ENCODE measurements around the gene ENPP1.

ENPP1 gene

DNA sequence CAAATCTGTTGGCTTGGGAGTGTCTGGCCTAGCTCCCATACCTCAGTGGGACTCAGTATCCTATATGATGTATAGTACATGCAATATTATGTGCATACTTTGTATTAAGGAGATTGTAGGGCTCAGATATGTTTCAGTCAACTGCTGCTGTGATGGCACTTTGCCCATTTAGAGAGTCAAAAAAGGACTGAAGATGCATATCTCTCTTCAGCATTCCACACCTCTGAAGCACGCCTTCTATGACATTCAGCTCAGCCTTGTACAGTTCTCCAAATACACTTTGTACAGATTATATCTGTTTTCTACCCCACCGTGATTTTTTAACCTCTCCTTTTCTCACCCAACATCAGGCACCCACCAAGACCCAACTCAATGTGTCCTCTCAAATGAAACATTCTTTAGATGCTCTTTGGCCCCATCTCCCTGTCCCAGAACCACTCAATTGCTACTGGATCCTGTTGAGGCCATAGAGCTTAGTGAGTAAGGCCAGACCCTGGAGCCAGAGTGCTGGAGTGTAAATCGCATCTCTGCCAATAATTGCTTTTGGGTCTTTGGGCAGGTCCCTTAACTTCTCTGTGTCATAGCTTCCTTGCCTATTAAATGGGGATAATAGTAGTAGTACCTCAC, 15.6 kb downstream of the ENPP1 start:
- Histone ChIP-seq H3K9me3 (ENCODE audit: control insufficient read depth, insufficient read depth, low read depth, low read length) (no peaks in the 10 kb centered on the region), H3K36me3 (ENCODE audit: control insufficient read depth in 2 of 2, insufficient read depth in 1 of 2, low read length in 2 of 2) (no peaks in the 10 kb centered on the region), H3K4me1 (ENCODE audit: control insufficient read depth, insufficient read depth, low read length) (peaks cover 11% of the 10 kb centered on the region), H3K4me3 (ENCODE audit: low read depth, low read length) (no peak overlapping the region), H3K27ac (ENCODE audit: extremely low read depth, low read depth, low read length) (no peak overlapping the region)
- POLR2A ChIA-PET: no interaction called here
- TF ChIP-seq, protein P1, sequence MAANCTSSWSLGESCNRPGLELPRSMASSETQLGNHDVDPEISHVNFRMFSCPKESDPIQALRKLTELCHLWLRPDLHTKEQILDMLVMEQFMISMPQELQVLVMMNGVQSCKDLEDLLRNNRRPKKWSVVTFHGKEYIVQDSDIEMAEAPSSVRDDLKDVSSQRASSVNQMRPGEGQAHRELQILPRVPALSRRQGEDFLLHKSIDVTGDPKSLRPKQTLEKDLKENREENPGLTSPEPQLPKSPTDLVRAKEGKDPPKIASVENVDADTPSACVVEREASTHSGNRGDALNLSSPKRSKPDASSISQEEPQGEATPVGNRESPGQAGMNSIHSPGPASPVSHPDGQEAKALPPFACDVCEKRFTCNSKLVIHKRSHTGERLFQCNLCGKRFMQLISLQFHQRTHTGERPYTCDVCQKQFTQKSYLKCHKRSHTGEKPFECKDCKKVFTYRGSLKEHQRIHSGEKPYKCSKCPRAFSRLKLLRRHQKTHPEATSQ (tag by site-specific recombination; IDR thresholded peaks at IDR 0.05): no peak
- TF ChIP-seq ZNF248 (tag by site-specific recombination; IDR thresholded peaks at IDR 0.05) (no peak), ZNF211 (tag by site-specific recombination; IDR thresholded peaks at IDR 0.05; ENCODE audit: low read depth) (no peak), ZNF221 (tag by site-specific recombination; IDR thresholded peaks at IDR 0.05; ENCODE audit: borderline replicate concordance) (no peak), KLF16 (tag by site-specific recombination; IDR thresholded peaks at IDR 0.05) (no peak), ZNF529 (tag by site-specific recombination; IDR thresholded peaks at IDR 0.05; ENCODE audit: insufficient replicate concordance) (no peak), ZEB2 (tag by site-specific recombination; IDR thresholded peaks at IDR 0.05) (no peak)
- CTCF ChIA-PET: interaction anchor here (0.8 kb wide), 1 partner anchor 9 kb away, joined by 3 read pairs; no protein-coding TSS in a partner anchor

DNA sequence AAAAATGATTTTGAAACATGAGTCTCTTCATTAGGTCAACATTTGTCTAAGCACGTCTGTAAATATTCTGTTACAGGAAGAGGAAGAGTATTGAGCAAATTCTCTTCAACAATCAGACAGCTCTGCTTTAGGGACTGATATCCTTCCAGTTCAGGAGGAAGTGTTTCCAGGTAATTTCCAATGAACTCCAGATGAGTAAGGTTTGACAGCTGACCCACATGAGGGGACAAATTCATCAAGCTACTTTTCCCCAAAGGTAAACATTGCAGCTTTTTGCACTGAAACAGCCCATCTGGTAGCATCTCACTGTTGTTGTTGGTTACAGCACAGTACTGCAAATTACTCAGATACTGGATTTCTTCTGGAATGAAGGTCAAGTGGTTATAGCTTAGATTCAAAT, 18.1 kb downstream of the ENPP1 start:
- H3K9me3 ChIP-seq (ENCODE audit: control insufficient read depth, insufficient read depth, low read depth, low read length): no peaks in the 10 kb centered on the region
- H3K4me1 ChIP-seq (ENCODE audit: control insufficient read depth, insufficient read depth, low read length): peaks cover 15% of the 10 kb centered on the region
- POLR2A ChIA-PET: no interaction called here
- no peak overlapping the region for H3K4me3 ChIP-seq (ENCODE audit: low read depth, low read length)
- no peak overlapping the region for H3K27ac ChIP-seq (ENCODE audit: extremely low read depth, low read depth, low read length)
- no peaks in the 10 kb centered on the region for H3K36me3 ChIP-seq (ENCODE audit: control insufficient read depth in 2 of 2, insufficient read depth in 1 of 2, low read length in 2 of 2)
- CTCF ChIA-PET: interaction anchor here (0.7 to 1.1 kb wide), 2 partner anchors 25 to 131 kb away, joined by 3 to 4 read pairs; no protein-coding TSS in a partner anchor
- TF ChIP-seq, protein P2, sequence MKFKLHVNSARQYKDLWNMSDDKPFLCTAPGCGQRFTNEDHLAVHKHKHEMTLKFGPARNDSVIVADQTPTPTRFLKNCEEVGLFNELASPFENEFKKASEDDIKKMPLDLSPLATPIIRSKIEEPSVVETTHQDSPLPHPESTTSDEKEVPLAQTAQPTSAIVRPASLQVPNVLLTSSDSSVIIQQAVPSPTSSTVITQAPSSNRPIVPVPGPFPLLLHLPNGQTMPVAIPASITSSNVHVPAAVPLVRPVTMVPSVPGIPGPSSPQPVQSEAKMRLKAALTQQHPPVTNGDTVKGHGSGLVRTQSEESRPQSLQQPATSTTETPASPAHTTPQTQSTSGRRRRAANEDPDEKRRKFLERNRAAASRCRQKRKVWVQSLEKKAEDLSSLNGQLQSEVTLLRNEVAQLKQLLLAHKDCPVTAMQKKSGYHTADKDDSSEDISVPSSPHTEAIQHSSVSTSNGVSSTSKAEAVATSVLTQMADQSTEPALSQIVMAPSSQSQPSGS (tag by site-specific recombination; IDR thresholded peaks at IDR 0.05; ENCODE audit: low read depth): no peak
- no peak for TF ChIP-seq SALL2 (tag by site-specific recombination; IDR thresholded peaks at IDR 0.05; ENCODE audit: borderline replicate concordance)
- no peak for TF ChIP-seq ZNF549 (tag by site-specific recombination; IDR thresholded peaks at IDR 0.05)
- no peak for TF ChIP-seq ZBTB17 (tag by site-specific recombination; IDR thresholded peaks at IDR 0.05)
- no peak for TF ChIP-seq ZNF184 (tag by site-specific recombination; IDR thresholded peaks at IDR 0.05)
- TF ChIP-seq, protein P3, sequence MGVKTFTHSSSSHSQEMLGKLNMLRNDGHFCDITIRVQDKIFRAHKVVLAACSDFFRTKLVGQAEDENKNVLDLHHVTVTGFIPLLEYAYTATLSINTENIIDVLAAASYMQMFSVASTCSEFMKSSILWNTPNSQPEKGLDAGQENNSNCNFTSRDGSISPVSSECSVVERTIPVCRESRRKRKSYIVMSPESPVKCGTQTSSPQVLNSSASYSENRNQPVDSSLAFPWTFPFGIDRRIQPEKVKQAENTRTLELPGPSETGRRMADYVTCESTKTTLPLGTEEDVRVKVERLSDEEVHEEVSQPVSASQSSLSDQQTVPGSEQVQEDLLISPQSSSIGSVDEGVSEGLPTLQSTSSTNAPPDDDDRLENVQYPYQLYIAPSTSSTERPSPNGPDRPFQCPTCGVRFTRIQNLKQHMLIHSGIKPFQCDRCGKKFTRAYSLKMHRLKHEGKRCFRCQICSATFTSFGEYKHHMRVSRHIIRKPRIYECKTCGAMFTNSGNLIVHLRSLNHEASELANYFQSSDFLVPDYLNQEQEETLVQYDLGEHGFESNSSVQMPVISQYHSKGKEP (tag by site-specific recombination; IDR thresholded peaks at IDR 0.05): no peak
- TF ChIP-seq, protein P4, sequence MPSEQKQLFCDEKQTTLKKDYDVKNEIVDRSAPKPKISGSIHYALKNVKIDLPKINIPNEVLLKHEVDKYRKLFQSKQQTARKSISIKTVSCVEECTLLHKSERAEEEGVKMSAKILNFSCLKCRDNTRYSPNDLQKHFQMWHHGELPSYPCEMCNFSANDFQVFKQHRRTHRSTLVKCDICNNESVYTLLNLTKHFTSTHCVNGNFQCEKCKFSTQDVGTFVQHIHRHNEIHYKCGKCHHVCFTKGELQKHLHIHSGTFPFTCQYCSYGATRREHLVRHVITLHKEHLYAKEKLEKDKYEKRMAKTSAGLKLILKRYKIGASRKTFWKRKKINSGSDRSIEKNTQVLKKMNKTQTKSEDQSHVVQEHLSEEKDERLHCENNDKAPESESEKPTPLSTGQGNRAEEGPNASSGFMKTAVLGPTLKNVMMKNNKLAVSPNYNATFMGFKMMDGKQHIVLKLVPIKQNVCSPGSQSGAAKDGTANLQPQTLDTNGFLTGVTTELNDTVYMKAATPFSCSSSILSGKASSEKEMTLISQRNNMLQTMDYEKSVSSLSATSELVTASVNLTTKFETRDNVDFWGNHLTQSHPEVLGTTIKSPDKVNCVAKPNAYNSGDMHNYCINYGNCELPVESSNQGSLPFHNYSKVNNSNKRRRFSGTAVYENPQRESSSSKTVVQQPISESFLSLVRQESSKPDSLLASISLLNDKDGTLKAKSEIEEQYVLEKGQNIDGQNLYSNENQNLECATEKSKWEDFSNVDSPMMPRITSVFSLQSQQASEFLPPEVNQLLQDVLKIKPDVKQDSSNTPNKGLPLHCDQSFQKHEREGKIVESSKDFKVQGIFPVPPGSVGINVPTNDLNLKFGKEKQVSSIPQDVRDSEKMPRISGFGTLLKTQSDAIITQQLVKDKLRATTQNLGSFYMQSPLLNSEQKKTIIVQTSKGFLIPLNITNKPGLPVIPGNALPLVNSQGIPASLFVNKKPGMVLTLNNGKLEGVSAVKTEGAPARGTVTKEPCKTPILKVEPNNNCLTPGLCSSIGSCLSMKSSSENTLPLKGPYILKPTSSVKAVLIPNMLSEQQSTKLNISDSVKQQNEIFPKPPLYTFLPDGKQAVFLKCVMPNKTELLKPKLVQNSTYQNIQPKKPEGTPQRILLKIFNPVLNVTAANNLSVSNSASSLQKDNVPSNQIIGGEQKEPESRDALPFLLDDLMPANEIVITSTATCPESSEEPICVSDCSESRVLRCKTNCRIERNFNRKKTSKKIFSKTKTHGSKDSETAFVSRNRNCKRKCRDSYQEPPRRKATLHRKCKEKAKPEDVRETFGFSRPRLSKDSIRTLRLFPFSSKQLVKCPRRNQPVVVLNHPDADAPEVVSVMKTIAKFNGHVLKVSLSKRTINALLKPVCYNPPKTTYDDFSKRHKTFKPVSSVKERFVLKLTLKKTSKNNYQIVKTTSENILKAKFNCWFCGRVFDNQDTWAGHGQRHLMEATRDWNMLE (tag by site-specific recombination; conservative IDR thresholded peaks at IDR 0.05; ENCODE audit: low read depth): no peak
- TF ChIP-seq ZNF426 (tag by site-specific recombination; IDR thresholded peaks at IDR 0.05): no peak
- TF ChIP-seq, protein P5, sequence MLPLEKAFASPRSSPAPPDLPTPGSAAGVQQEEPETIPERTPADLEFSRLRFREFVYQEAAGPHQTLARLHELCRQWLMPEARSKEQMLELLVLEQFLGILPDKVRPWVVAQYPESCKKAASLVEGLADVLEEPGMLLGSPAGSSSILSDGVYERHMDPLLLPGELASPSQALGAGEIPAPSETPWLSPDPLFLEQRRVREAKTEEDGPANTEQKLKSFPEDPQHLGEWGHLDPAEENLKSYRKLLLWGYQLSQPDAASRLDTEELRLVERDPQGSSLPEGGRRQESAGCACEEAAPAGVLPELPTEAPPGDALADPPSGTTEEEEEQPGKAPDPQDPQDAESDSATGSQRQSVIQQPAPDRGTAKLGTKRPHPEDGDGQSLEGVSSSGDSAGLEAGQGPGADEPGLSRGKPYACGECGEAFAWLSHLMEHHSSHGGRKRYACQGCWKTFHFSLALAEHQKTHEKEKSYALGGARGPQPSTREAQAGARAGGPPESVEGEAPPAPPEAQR (tag by site-specific recombination; IDR thresholded peaks at IDR 0.05): no peak
- TF ChIP-seq HOXD13 (CRISPR knock-in tag; IDR thresholded peaks at IDR 0.05; ENCODE audit: borderline replicate concordance): no peak
- no peak for TF ChIP-seq ZNF660 (tag by site-specific recombination; IDR thresholded peaks at IDR 0.05)
- no peak for TF ChIP-seq ZNF555 (tag by site-specific recombination; conservative IDR thresholded peaks at IDR 0.05)
- TF ChIP-seq, protein P6, sequence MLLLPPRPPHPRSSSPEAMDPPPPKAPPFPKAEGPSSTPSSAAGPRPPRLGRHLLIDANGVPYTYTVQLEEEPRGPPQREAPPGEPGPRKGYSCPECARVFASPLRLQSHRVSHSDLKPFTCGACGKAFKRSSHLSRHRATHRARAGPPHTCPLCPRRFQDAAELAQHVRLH (tag by site-specific recombination; IDR thresholded peaks at IDR 0.05): no peak
- no peak for TF ChIP-seq PRDM1 (tag by site-specific recombination; IDR thresholded peaks at IDR 0.05)
- TF ChIP-seq ZNF785 (tag by site-specific recombination; IDR thresholded peaks at IDR 0.05): no peak

All from HEK293 (cell line).